AG04449 (cell line): ENCODE data around the gene SEMA3E.
"Not testable (repeated sequence)": the region's sequence is repeated elsewhere in the genome, so short reads cannot be mapped to it uniquely, and the experiment has no call there.

ENCODE experiments used
- CTCF ChIA-PET: fragments of 350-600 bp; formaldehyde crosslinking; extraction: SDS; loops from one replicate; lab custom pipeline; 2021; ENCODE audit warnings: antibody characterized with exemption; lab: Yijun Ruan, JAX
- POLR2A ChIA-PET: fragments of 400-600, 350-600 bp; formaldehyde crosslinking; extraction: SDS; loops from one replicate; lab custom pipeline; 2020; ENCODE audit warnings: antibody characterized with exemption, inconsistent platforms; lab: Yijun Ruan, JAX
- DNase-seq: peaks from one replicate; pipeline ENCODE4 v3.0.0-alpha.2; 2010; ENCODE audit warnings: low read depth, low spot score
- H3K4me3 ChIP-seq: 2 replicates; pipeline ENCODE4 v1.5.1; 2011; ENCODE audit warnings: low read depth, mild to moderate bottlenecking, control low read depth, low read length
- CTCF ChIP-seq: IDR thresholded peaks from one replicate; pipeline ENCODE4 v1.5.1; 2011; ENCODE audit warnings: mild to moderate bottlenecking, moderate library complexity, low read length, control low read depth, inconsistent platforms; ENCODE audit not compliant: insufficient read depth; ENCODE audit errors: missing control alignments

Gene SEMA3E

DNA sequence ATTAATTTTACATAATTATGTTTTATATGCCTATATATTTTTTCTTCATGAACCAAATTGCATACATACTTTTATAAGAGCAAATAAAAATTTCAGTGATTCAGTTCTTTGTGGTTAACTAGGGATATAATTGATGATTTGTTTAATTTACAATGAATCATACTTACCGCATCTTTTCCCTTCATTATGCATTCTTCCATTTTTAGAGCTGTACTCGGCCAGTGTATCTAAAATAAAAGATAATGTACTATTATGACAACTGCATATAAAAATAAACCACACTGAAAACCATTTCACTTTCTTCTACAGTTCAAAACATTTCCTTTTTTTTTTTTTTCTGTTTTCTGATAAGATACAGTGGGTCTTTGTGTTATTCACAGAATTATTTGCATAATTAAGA, 179.9 kb downstream of the SEMA3E start:
- DNase-seq = peak; percentile 14
- H3K4me3 ChIP-seq = no peak overlapping the region
- TF ChIP-seq CTCF = no peak
- ChIA-PET POLR2A (no interaction called here), CTCF (no interaction called here)

DNA sequence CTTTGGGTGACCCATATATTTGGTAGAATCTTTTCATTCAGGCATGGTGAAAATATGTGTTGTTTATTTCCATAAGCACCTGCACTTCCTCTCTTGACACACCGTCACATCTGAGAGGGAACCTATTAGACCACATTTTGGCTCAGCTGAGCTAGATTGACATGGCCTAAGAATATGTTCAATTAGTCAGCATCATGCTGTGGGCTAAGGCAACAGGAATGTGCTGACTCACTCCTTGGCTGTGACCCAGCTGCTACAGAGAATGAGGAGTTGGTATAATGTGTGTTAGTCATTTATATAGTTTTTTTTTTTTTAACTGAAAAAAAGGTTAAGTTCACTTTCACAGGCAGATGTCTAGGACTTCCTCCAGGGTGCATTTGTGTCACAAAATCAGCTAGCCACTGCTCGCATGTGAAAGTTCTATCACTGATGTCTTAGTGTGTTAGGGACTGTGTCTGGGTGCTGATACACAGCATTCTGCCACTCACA, 180.6 kb downstream of the SEMA3E start:
- ChIA-PET POLR2A (no interaction called here), CTCF (interaction anchor here (0.7 kb wide), 1 partner anchor 1925 kb away, joined by 4 read pairs; no protein-coding TSS in a partner anchor)
- TF ChIP-seq CTCF = no peak
- H3K4me3 ChIP-seq = peak overlapping the region; percentile 29; the same call in 1 of the 2 replicates
- DNase-seq = peak; percentile 89

DNA sequence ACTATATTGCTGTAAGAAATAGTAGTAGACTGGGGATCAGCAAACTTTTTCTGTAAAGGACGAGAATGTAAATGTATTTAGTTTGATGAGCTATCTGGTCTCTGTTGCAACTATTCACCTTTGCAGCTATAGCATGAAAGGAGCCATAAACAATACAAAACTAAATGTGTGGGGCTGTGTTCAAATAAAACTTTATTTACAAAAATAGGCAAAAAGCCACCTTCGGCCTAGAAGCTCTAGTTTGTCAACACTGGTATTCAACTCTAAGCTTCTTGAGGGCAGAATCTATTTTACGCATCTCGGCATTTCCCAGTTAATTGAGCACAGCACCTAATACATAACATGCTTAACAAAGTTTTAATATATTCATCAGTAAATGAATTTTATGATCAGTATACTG, 181.4 kb downstream of the SEMA3E start:
- no peak for DNase-seq
- CTCF ChIA-PET = interaction anchor here (0.7 kb wide), 1 partner anchor 10 kb away, joined by 3 read pairs; no protein-coding TSS in a partner anchor
- no peak for TF ChIP-seq CTCF
- H3K4me3 ChIP-seq = no peak overlapping the region
- POLR2A ChIA-PET = no interaction called here

- no peak overlapping the region for H3K4me3 ChIP-seq
- no peak for DNase-seq
- ChIA-PET CTCF (no interaction called here), POLR2A (no interaction called here)
- TF ChIP-seq CTCF = no peak
These were observed 182.0 kb downstream of the SEMA3E start for GRCh38 chr7:83466956-83467355.

GRCh38 chr7:83466187-83466923, 182.6 kb downstream of the SEMA3E start:
- POLR2A ChIA-PET = no interaction called here
- no peak for TF ChIP-seq CTCF
- no peak for DNase-seq
- no peak overlapping the region for H3K4me3 ChIP-seq
- CTCF ChIA-PET = no interaction called here

GRCh38 chr7:83465643-83466042, 183.3 kb downstream of the SEMA3E start:
- no peak overlapping the region for H3K4me3 ChIP-seq
- CTCF ChIA-PET = no interaction called here
- POLR2A ChIA-PET = no interaction called here
- DNase-seq = no peak
- no peak for TF ChIP-seq CTCF

DNA sequence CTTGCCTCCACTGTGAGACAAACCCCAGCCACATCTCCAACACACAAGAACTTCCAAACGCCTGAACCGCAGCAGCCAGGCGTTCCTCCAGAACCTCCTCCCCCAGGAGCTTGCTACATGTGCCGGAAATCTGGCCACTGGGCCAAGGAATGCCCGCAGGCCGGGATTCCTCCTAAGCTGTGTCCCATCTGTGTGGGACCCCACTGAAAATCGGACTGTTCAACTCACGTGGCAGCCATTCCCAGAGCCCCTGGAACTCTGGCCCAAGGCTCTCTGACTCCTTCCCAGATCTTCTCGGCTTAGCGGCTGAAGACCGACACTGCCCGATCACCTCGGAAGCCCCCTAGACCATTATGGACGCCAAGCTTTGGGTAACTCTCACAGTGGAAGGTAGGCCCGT, 187.1 kb downstream of the SEMA3E start:
- POLR2A ChIA-PET, CTCF ChIA-PET, H3K4me3 ChIP-seq, DNase-seq: not testable (repeated sequence)

DNA sequence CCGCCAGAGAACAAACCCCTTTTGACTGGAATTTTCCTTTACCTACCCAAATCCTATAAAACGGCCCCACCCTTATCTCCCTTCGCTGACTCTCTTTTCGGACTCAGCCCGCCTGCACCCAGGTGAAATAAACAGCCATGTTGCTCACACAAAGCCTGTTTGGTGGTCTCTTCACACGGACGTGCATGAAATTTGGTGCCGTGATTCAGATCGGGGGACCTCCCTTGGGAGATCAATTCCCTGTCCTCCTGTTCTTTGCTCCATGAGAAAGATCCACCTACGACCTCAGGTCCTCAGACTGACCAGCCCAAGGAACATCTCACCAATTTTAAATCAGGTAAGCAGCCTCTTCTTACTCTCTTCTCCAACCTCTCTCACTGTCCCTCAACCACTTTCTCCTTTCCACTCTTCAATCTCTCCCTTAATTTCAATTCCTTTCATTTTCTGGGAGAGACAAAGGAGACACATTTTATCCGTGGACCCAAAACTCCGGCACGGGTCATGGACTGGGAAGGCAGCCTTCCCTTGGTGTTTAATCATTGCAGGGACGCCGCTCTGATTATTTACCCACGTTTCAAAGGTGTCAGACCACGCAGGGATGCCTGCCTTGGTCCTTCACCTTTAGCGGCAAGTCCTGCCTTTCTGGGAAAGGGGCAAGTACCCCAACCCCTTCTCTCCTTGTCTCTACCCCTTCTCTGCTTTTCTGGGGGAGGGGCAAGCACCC, 188.8 kb downstream of the SEMA3E start:
- CTCF ChIA-PET = not testable (repeated sequence)

More for the DNA sequence above, 188.8 kb downstream of the SEMA3E start:
- H3K4me3 ChIP-seq, DNase-seq, POLR2A ChIA-PET: not testable (repeated sequence)
